OCI-LY3 (cell line): ENCODE data around the gene ISX.

Experiments used
- EZH2phosphoT487 ChIP-seq: fragments of 200-600 bp; shearing (Covaris generic); IDR thresholded peaks from 2 replicates; pipeline ENCODE4 v1.6.1; 2018; ENCODE audit warnings: antibody characterized with exemption, mixed run types, low read depth
- TF ChIP-seq, protein P1 (sequence below): fragments of 200-600, 300-600 bp; sonication (generic); IDR thresholded peaks from 2 replicates; pipeline ENCODE4 v1.5.1; 2014; ENCODE audit warnings: antibody characterized with exemption, low read length, low read depth

DNA sequence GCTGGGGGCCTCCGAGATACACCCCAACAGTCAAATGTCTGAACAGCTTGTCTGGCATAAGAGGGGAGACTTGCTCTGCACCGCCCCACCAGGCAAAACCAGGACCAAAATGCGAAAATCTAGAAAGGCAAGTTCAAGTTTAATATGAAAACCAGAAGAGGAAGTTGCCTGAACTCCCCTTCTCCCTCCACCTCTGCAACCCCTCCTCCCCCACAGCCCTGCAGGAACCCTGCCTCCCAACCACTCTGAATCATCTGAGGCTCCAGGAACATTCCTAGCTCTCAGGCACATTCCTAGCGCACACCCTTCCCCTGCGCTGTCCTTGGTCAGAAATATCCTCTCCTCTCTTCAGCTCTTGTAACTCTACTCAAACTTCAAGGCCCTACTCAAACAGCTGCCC, 36.7 kb downstream of the ISX start:
- TF ChIP-seq, protein P1, sequence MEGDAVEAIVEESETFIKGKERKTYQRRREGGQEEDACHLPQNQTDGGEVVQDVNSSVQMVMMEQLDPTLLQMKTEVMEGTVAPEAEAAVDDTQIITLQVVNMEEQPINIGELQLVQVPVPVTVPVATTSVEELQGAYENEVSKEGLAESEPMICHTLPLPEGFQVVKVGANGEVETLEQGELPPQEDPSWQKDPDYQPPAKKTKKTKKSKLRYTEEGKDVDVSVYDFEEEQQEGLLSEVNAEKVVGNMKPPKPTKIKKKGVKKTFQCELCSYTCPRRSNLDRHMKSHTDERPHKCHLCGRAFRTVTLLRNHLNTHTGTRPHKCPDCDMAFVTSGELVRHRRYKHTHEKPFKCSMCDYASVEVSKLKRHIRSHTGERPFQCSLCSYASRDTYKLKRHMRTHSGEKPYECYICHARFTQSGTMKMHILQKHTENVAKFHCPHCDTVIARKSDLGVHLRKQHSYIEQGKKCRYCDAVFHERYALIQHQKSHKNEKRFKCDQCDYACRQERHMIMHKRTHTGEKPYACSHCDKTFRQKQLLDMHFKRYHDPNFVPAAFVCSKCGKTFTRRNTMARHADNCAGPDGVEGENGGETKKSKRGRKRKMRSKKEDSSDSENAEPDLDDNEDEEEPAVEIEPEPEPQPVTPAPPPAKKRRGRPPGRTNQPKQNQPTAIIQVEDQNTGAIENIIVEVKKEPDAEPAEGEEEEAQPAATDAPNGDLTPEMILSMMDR = peak; percentile 38
- no peak for TF ChIP-seq EZH2phosphoT487
